Activated CD4-positive, alpha-beta T cell treated with anti-CD3 and anti-CD28 coated beads for 48 hours (primary cell): ENCODE measurements around the gene R3HDM2.
"Not testable (repeated sequence)": the region's sequence is repeated elsewhere in the genome, so short reads cannot be mapped to it uniquely, and the experiment has no call there.

Experiments used
- DNase-seq: peaks from one replicate; pipeline ENCODE4 v3.0.0-alpha.2; 2020

R3HDM2 gene

GRCh38 chr12:57452181-57452936 is 21.5 kb upstream of the R3HDM2 start:
- DNase-seq = peak; percentile 59

GRCh38 chr12:57451233-57451778 is 20.5 kb upstream of the R3HDM2 start:
- no peak for DNase-seq

GRCh38 chr12:57450057-57450456 is 19.2 kb upstream of the R3HDM2 start:
- no peak for DNase-seq

GRCh38 chr12:57449375-57449774 is 18.5 kb upstream of the R3HDM2 start:
- DNase-seq = no peak

GRCh38 chr12:57448669-57449068 is 17.8 kb upstream of the R3HDM2 start:
- DNase-seq = no peak

GRCh38 chr12:57446292-57446960 is 15.6 kb upstream of the R3HDM2 start:
- DNase-seq = no peak

GRCh38 chr12:57444744-57445143 is 13.9 kb upstream of the R3HDM2 start:
- DNase-seq = no peak

GRCh38 chr12:57444337-57444736 is 13.5 kb upstream of the R3HDM2 start:
- not testable (repeated sequence) for DNase-seq

- no peak for DNase-seq
These were observed 11.1 kb upstream of the R3HDM2 start for GRCh38 chr12:57441846-57442427.

- not testable (repeated sequence) for DNase-seq
These were observed 10.6 kb upstream of the R3HDM2 start for GRCh38 chr12:57441393-57441792.

- no peak for DNase-seq
These were observed 9.0 kb upstream of the R3HDM2 start for GRCh38 chr12:57439762-57440266.

- no peak for DNase-seq
These were observed 7.6 kb upstream of the R3HDM2 start for GRCh38 chr12:57438400-57438799.

- DNase-seq = no peak
These were observed 4.5 kb upstream of the R3HDM2 start for GRCh38 chr12:57435293-57435692.

GRCh38 chr12:57434517-57435223 is 3.8 kb upstream of the R3HDM2 start, which contains the start of gene INHBC:
INHBC (plus strand) TSS chr12:57434784; CDS start chr12:57434887, 103 bp downstream.
- no peak for DNase-seq

- DNase-seq = no peak
These were observed 2.5 kb upstream of the R3HDM2 start for GRCh38 chr12:57433370-57433769.

GRCh38 chr12:57431654-57432188 is 878 bp upstream of the R3HDM2 start:
- no peak for DNase-seq

GRCh38 chr12:57430112-57430930 is 522 bp downstream of the R3HDM2 start:
- DNase-seq = peak; percentile 53

GRCh38 chr12:57429473-57430111 is 1.3 kb downstream of the R3HDM2 start:
- DNase-seq = no peak

GRCh38 chr12:57428965-57429364 is 1.9 kb downstream of the R3HDM2 start:
- no peak for DNase-seq

GRCh38 chr12:57426948-57427347 is 3.9 kb downstream of the R3HDM2 start:
- DNase-seq = not testable (repeated sequence)

- no peak for DNase-seq
These were observed 10.4 kb downstream of the R3HDM2 start for GRCh38 chr12:57420482-57420881.
